Effector memory CD4-positive, alpha-beta T cell (primary cell): ENCODE data around the gene SPPL2A.
A peak's percentile ranks its signal among the peaks of the same experiment; 100 is the strongest.
"Not testable (repeated sequence)": the region's sequence is repeated elsewhere in the genome, so short reads cannot be mapped to it uniquely, and the experiment has no call there.

ENCODE experiments used
- DNase-seq, 3 donors: peaks; one replicate each; pipeline ENCODE4 v3.0.0-alpha.2; 2020
- H3K27ac ChIP-seq: 2 replicates; pipeline ENCODE4 v1.7.0; 2013; ENCODE audit warnings: mild to moderate bottlenecking, low read length, moderate library complexity; ENCODE audit not compliant: insufficient read depth, poor library complexity, severe bottlenecking
- H3K27me3 ChIP-seq: replicated peaks from 2 replicates; pipeline ENCODE4 v1.7.0; 2013; ENCODE audit warnings: mild to moderate bottlenecking, low read length; ENCODE audit not compliant: insufficient read depth, control insufficient read depth, poor library complexity, severe bottlenecking
- H3K36me3 ChIP-seq: 2 replicates; pipeline ENCODE4 v1.7.0; 2013; ENCODE audit warnings: mild to moderate bottlenecking, low read length, moderate library complexity; ENCODE audit not compliant: control insufficient read depth, insufficient read depth
- H3K4me1 ChIP-seq: 2 replicates; pipeline ENCODE4 v1.7.0; 2013; ENCODE audit warnings: low read length, mild to moderate bottlenecking; ENCODE audit not compliant: control insufficient read depth, insufficient read depth, poor library complexity, severe bottlenecking
- H3K4me3 ChIP-seq: 2 replicates; pipeline ENCODE4 v1.7.0; 2013; ENCODE audit warnings: low read length, low read depth, mild to moderate bottlenecking; ENCODE audit not compliant: insufficient read depth, poor library complexity, severe bottlenecking
- H3K9me3 ChIP-seq: 2 replicates; pipeline ENCODE4 v1.7.0; 2013; ENCODE audit warnings: mild to moderate bottlenecking, low read length, moderate library complexity; ENCODE audit not compliant: control insufficient read depth
- total RNA-seq, 3 donors: gene quantifications; one replicate each; lab custom pipeline; 2026; lab: John Stamatoyannopoulos, UW

The SPPL2A gene
- 40.7 to 43.6 (median 43.0) reads per million in 3 donors for total RNA-seq

GRCh38 chr15:50765195-50765967 lies at the start of gene SPPL2A:
Gene SPPL2A, minus strand, starts transcription at chr15:50765706. Its CDS starts 173 bp downstream, at chr15:50765533.
- Histone ChIP-seq H3K27ac (peak within 1 kb of the TSS; percentile 88), H3K4me1 (peaks cover 7% of the 10 kb centered on the region), H3K27me3 (no peaks in the 10 kb centered on the region), H3K4me3 (peak within 1 kb of the TSS; percentile 85), H3K9me3 (no peaks in the 10 kb centered on the region), H3K36me3 (no peaks in the 10 kb centered on the region)
- peak; percentile 61 to 73 (median 69) for DNase-seq

- H3K9me3 ChIP-seq = no peaks in the 10 kb centered on the region
- H3K27ac ChIP-seq = no peak overlapping the region
- H3K4me1 ChIP-seq = no peaks in the 10 kb centered on the region
- H3K36me3 ChIP-seq = no peaks in the 10 kb centered on the region
- no peaks in the 10 kb centered on the region for H3K27me3 ChIP-seq
- no peak overlapping the region for H3K4me3 ChIP-seq
- DNase-seq = no peak
Observed at GRCh38 chr15:50814634-50815033, 49.1 kb upstream of the SPPL2A start.

GRCh38 chr15:50813865-50814264 lies 48.4 kb upstream of the SPPL2A start:
- no peaks in the 10 kb centered on the region for H3K36me3 ChIP-seq
- H3K4me1 ChIP-seq = no peaks in the 10 kb centered on the region
- no peak overlapping the region for H3K27ac ChIP-seq
- no peaks in the 10 kb centered on the region for H3K27me3 ChIP-seq
- H3K9me3 ChIP-seq = no peaks in the 10 kb centered on the region
- no peak overlapping the region for H3K4me3 ChIP-seq
- no peak for DNase-seq

GRCh38 chr15:50813089-50813488 lies 47.6 kb upstream of the SPPL2A start:
- Histone ChIP-seq H3K4me3 (no peak overlapping the region), H3K9me3 (no peaks in the 10 kb centered on the region), H3K27ac (no peak overlapping the region), H3K27me3 (no peaks in the 10 kb centered on the region), H3K4me1 (no peaks in the 10 kb centered on the region), H3K36me3 (no peaks in the 10 kb centered on the region)
- DNase-seq = no peak

DNA sequence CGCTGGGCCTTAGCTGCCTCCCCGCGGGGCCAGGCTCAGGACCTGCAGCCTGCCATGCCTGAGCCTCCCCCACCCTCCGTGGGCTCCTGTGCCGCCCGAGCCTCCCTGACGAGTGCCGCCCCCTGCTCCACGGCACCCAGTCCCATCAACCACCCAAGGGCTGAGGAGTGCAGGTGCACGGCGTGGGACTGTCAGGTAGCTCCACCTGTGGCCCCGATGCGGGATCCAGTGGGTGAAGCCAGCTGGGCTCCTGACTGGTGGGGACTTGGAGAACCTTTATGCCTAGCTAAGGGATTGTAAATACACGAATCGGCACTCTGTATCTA lies 46.6 kb upstream of the SPPL2A start:
- H3K9me3 ChIP-seq, H3K27me3 ChIP-seq, H3K36me3 ChIP-seq, H3K4me3 ChIP-seq, H3K27ac ChIP-seq, DNase-seq, H3K4me1 ChIP-seq: not testable (repeated sequence)

DNA sequence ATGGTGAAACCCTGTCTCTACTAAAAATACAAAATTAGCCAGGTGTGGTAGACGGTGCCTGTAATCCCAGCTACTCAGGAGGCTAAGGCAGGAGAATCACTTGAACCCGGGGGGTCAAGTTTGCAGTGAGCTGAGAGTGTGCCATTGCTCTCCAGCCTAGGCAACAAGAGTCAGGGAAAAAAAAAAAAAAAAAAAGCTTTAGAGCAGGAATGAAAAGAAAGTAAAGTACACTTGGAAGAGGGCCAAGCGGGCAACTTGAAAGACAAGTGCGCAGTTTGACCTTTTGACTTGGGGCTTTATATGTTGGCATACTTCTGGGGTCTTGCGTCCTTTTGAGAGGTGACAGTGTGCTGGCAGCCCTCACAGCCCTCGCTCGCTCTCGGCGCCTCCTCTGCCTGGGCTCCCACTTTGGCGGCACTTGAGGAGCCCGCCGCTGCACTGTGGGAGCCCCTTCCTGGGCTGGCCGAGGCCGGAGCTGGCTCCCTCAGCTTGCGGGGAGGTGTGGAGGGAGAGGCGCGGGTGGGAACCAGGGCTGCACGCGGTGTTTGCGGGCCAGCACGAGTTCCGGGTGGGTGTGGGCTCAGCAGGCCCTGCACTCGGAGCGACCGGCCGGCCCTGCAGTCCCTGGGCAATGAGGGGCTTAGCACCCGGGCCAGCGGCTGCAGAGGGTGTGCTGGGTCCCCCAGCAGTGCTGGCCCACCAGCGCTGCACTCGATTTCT lies 46.1 kb upstream of the SPPL2A start:
- not testable (repeated sequence) for H3K9me3 ChIP-seq, H3K4me3 ChIP-seq, DNase-seq, H3K36me3 ChIP-seq, H3K27me3 ChIP-seq, H3K27ac ChIP-seq, H3K4me1 ChIP-seq

DNA sequence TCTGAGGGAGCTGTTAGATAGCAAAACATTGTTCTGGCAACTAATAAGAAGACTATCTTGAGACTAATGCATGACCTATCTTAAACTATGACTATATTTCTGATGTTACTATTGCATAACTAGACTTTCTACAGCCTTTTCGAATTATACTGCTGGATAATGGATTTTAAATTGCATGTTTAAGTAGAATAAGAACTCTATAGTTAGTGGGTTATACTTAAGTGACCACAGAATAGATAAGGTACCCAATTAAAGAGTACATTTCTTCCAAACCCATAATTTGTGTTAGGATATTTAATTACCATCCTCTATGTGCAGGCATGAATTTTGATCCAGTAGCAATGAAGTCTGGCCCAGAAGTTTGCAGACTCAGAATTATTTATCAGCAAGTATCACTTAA lies 44.6 kb upstream of the SPPL2A start:
- no peaks in the 10 kb centered on the region for H3K36me3 ChIP-seq
- no peak overlapping the region for H3K27ac ChIP-seq
- DNase-seq = no peak
- no peaks in the 10 kb centered on the region for H3K27me3 ChIP-seq
- no peaks in the 10 kb centered on the region for H3K4me1 ChIP-seq
- H3K4me3 ChIP-seq = no peak overlapping the region
- no peaks in the 10 kb centered on the region for H3K9me3 ChIP-seq

DNA sequence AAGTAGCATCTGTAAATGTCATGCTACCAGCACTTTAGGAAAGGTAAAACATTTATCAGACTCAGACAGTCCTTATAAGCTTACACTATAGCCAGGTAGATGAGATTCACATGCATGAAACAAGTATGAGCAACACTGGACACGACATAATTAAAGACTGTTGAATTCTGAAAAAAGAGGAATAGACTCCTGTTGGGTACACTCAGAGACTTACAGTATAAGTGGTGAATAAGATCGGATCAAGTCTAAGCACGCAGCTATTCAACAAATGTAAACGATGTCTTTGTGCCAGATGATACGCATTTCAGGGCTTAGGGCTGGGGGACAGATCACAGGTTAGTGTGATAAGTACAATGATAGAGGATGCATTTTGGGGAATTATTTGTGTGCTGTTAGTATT lies 43.2 kb upstream of the SPPL2A start:
- Histone ChIP-seq H3K9me3 (no peaks in the 10 kb centered on the region), H3K4me3 (no peak overlapping the region), H3K36me3 (no peaks in the 10 kb centered on the region), H3K4me1 (no peaks in the 10 kb centered on the region), H3K27ac (no peak overlapping the region), H3K27me3 (no peaks in the 10 kb centered on the region)
- DNase-seq = no peak

- no peak for DNase-seq
- H3K27me3 ChIP-seq = no peaks in the 10 kb centered on the region
- H3K4me1 ChIP-seq = no peaks in the 10 kb centered on the region
- no peak overlapping the region for H3K27ac ChIP-seq
- H3K9me3 ChIP-seq = no peaks in the 10 kb centered on the region
- H3K36me3 ChIP-seq = no peaks in the 10 kb centered on the region
- no peak overlapping the region for H3K4me3 ChIP-seq
Observed at GRCh38 chr15:50803479-50804180, 38.1 kb upstream of the SPPL2A start.

DNA sequence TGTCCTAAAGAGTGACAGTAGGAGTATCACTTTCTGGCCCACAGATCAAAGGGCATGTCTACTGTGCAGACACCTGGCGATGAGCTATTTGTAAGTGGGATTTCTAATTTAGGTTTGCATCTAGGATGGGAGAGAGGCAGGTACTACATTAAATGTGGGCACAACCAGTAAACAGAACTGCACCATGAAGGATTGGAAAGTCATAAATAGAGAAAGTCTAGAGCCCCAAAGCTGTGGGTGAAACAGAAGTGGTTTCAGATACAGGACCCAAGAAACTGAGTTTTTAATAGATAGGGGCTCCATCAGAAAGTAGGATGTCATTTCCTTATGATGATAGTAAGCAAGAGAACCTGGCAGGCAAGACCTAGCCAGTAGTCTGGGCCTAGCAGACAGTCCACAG lies 35.2 kb upstream of the SPPL2A start:
- Histone ChIP-seq H3K36me3 (no peaks in the 10 kb centered on the region), H3K27me3 (no peaks in the 10 kb centered on the region), H3K9me3 (no peaks in the 10 kb centered on the region), H3K4me1 (no peaks in the 10 kb centered on the region), H3K4me3 (no peak overlapping the region), H3K27ac (no peak overlapping the region)
- DNase-seq = no peak
